HG02852 (cell line): ENCODE data around the gene KCNG4.

ENCODE experiments used
- ATAC-seq: cut with Tn5 transposase; IDR thresholded peaks from one replicate; pipeline ENCODE4 v1.9.1; 2021; ENCODE audit warnings: mild to moderate bottlenecking, moderate library complexity; ENCODE audit not compliant: unreplicated experiment

Gene KCNG4, protein sequence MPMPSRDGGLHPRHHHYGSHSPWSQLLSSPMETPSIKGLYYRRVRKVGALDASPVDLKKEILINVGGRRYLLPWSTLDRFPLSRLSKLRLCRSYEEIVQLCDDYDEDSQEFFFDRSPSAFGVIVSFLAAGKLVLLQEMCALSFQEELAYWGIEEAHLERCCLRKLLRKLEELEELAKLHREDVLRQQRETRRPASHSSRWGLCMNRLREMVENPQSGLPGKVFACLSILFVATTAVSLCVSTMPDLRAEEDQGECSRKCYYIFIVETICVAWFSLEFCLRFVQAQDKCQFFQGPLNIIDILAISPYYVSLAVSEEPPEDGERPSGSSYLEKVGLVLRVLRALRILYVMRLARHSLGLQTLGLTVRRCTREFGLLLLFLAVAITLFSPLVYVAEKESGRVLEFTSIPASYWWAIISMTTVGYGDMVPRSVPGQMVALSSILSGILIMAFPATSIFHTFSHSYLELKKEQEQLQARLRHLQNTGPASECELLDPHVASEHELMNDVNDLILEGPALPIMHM

DNA sequence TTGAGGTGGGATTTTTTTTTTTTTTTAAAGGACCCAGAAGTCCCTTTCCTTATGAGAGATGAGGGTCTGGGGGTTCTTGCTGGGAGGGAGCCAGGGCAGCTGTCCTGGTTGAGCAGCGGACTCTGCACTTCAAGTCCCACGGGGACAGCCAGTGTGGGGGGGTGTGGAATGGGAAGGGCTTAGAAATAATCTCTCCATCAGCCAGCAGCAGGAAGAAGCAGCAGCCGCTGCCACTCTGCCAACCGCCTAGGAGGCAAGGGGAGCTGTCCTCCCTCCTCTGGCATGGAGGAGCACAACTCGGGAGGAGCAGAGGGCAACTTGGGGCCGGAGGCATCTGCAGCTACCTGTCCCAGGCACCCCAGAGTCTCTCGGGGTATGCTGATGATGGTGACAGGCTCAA lies at the start of gene KCNG4:
TSS of gene KCNG4 (minus strand) at position 104 of the 400 bp plus-strand sequence. CDS start 2,527 bp downstream, outside the sequence.
- ATAC-seq: no peak

DNA sequence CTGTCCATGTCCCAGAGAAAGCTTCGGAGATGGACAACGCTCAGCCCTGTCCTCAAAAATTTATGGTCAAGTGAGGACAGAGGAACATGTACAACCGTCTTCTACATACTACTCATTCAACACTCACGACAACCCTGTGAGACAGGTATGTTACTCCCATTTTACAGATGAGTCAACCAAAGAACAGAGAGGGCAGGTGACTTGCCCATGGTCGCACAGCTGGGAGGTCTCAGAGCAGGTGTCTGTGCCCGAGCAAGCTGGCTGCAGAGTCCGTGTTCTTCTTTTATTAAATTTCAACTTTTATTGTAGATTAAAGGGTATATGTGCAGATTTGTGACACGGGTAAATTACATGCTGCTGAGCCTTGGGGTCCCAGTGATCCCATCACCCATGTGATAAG lies 49.1 kb upstream of the KCNG4 start:
- ATAC-seq: no peak

GRCh38 chr16:84286578-84287240 lies 46.9 kb upstream of the KCNG4 start:
- ATAC-seq: no peak

DNA sequence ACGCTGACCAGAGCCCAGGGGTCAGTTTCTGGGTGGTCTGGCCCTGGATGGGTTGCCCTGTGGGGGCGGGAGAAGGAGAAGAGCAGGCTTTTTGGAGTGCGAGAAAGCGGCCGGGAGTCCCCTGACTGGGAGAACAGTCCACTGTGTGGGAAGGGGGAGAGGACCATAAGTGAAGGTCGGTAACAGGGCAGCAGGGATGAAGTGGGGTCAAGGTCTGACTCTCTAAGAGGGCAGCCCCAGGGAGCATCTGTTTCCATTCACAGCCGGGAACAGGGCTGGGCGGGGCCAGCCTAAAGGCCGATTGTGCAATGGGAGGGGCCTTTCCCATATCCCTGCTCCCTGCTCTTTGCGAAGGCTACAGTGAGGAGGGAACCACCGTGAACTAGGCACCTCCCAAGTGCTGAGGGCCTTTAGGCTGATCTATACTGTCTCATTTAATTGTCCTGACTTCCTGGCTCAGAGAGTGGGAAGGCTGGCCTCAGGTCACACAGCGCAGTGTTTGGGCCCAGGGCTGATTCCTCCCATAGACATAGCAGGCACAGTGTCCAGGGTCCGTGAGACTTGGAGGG lies 44.4 kb upstream of the KCNG4 start:
- no peak for ATAC-seq

DNA sequence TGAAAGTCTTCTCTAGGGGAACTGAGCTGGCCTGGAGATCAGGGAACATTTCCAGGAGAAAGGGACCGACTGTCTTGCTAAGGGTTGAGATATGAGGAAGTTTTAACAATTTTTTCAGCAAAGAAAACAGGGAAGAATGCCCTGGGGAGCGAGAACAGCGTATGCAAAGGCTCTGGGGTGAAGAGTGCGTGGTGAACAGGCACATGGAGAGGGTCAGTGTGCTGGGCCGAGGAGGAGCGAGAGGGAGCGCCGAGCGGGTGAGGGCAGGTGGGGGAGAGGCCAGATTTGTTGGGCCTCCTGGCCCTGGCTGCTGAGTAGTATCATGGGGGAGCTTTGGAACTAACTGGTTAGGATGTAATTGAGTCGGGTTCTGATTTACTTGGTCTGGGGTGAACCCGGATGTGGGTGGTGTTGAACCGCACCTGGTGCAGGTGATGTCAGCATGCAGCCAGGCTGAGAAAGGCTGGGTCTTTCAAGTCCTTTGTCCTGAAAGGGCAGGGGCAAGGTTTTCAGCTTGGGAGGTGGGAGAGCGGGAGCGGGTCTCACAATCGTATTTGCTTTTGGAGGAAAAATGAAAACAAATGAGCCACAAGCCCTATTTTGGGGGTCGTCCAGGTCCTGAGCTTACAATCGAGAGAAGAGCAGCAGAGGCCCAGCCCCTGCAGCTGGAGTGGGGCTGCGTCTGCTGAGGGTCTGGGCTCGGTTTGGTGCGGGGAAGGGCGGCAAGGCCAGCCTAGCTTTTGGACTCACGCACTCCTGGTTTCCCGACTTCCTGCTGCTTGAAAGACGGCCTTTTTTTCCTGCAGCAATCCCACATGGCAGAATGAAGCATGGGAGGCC lies 43.7 kb upstream of the KCNG4 start:
- ATAC-seq: no peak

GRCh38 chr16:84282533-84282932 lies 42.7 kb upstream of the KCNG4 start:
- no peak for ATAC-seq

DNA sequence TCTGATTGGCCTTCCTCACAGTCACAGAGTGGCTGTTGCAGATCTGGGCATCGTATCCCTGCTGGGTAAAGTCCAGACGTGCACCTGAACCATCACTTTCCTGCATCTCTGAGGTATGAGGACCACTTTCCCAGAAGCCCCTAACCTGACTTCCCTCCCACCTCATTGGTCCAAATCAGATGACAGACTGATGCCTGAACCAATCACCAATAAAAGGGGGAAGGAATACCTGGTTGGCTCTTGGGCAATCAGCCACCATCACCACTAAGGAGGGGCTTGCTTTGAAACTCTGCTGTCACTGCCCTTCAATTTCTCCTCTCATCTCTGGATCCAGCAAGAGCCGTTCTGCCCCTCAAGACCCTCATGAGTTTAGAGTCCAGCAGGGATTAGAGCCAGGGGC lies 41.3 kb upstream of the KCNG4 start:
- no peak for ATAC-seq

- ATAC-seq: no peak
Observed at GRCh38 chr16:84279881-84280280, 40.1 kb upstream of the KCNG4 start.

GRCh38 chr16:84278968-84279367 lies 39.2 kb upstream of the KCNG4 start:
- no peak for ATAC-seq

DNA sequence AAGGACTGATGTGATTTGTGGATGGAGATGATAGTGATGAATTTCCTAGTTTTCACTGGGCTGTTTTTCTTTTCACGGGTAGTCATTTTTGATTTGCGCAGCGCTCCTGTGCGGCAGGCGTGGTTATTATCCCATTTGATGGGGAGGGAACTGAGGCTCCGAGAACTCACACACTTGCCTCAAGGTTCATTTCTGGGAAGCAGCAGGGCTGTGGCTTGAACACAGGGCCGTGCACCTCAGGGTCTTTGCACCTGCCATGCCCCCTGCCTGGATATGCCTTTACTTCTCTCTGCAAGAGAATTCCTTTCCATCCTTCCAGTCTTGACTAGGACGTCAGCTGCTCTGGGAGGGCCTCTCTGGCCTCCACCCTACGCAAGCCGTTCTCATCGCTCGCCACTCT lies 38.5 kb upstream of the KCNG4 start:
- ATAC-seq: no peak

DNA sequence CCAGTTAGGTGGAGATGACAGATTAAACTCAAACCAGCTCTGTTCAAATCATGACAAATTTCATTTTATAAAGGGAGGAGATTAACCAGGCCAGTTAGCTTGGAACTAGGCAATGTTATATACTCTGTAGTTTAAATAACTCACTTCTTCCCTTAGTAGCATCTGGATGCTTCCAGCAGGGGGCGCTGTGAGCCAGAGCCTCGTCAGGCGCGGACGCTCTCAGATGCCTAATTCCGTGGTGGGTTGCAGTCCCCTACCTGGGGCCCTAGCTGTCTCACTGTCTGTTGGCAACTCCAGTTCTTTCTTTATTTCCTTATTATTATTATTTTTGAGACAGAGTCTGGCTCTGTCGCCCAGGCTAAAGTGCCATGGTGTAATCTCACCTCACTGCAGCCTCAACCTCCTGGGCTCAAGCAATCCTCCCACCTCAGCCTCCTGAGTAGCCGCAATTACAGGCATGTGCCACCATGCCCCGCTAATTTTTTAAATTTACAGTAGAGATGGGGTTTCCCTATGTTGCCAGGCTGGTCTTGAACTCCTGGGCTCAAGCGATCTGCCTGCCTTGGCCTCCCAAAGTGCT lies 37.5 kb upstream of the KCNG4 start:
- ATAC-seq: no peak

GRCh38 chr16:84275585-84276151 lies 35.9 kb upstream of the KCNG4 start:
- ATAC-seq: no peak

GRCh38 chr16:84274515-84274914 lies 34.7 kb upstream of the KCNG4 start:
- ATAC-seq: no peak

DNA sequence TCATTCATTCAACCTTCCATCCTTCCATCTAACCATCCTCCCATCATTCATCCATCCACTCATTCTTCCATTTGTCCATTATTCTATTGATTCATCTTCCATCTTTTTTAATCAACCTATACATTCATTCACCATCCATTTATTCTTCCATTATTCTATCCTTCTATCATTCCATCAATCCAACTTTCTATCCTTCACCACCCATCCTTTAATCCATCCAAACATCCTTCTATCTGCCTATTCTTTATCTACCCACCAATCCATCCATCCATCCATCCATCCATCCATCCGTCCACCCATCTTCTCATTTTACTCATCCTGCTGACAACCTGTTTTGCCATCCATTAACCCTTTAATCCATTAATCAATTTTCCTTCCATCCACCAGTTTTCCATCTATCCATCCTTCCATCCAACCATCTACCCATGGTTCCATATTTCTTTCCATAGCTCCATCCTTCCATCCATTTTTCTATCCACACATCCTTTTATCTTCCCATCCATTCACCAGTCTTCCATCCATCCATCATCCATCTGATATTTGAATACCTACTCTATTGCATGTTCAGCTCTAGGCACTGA lies 33.0 kb upstream of the KCNG4 start:
- no peak for ATAC-seq

DNA sequence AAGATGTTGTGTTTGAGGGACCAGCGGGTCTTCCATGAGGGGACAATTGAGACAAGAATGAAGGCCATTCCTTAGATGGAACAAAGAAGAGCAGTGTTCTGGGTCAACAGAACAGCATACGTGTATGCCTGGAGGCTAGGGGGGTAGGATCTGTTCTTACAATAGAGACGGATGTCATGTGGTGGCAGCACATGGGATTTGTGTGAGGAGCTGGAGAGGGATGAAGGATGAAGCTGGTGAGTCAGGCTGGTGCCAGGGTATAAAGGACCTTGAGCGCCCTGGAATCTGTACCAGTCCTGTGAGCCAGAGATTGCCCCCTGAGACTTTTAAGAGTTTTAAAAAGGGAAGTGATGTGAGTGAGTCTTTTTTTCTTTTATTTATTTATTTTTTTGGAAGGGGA lies 32.1 kb upstream of the KCNG4 start:
- no peak for ATAC-seq

DNA sequence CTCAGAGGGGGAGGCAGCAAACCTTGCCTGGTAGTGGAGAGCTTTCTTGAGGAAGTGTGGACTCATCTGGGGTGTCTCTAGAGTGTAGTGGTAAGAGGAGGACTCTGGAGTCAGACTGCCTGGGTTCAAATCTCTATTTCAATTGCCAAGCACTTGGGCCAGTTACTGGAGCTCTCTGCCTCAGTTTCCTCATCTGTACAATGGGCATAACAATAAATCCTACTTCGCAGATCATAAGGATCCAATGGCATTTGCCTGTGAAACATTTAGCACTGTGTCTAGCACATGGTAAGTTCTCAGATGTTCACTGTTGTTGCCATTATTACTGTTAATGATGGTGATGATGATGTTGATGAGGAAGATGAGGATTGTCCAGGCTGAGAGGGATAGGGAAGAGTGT lies 31.2 kb upstream of the KCNG4 start:
- no peak for ATAC-seq

DNA sequence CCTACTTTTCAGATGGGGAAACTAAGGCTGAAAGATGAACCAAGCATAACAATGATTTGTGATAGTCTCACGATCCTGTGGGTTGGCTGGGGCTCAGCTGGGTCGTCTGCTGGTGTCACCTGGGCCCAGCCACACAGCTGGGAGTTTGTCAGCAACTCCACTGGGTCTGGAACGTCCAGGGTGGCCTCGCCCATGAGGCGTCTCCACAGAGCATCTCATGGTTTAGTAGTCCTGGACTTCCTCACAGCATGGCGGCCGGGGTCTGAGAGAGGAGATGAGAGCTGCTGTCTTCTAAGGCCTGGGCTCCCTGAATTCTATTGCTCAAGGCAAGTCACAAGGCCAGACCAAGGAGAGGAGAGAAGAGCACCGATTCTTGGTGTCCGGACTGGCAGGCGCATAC lies 30.7 kb upstream of the KCNG4 start:
- ATAC-seq: no peak

GRCh38 chr16:84270071-84270470 lies 30.3 kb upstream of the KCNG4 start:
- ATAC-seq: no peak

DNA sequence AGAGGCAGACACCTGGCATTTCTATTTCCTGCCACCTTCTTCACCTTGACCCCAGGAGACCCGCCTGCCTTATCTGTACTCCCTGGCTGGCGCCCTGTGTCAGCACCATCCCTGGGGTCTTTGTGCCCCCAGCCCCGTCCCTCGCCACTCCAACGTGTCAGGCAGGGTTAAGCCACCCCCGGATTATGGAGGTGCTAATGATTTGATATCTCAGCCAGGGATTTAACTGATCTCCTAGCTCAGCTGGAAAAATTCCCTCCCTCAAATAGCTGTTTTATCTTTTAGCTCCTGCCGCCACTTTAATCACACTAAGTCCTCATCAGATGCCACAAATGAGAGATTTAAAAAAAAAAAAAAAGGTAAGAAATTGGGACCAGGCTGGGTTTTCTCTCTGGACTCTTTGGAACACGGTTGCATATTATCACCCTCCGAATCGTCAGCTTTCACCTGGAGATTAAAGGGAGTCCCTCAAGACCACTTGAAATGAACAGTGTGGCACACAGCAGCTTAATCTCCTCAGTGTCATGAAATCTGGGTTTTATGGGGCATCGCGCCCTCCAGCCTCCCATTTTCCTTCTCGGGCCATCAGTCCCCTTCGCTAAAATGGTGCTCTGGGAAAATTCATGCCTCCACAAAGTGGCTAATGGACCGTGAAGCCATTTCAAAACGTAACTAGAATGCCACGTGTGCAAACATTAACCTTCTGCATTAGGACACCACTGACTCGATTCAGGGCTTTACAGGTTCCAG lies 28.7 kb upstream of the KCNG4 start:
- no peak for ATAC-seq
